HG03039 (cell line): ENCODE measurements around the gene DNAJC22.
"Not testable (repeated sequence)": the region's sequence is repeated elsewhere in the genome, so short reads cannot be mapped to it uniquely, and the experiment has no call there.

Experiments used
- ATAC-seq: cut with Tn5 transposase; IDR thresholded peaks from one replicate; pipeline ENCODE4 v1.9.1; 2021; ENCODE audit warnings: mild to moderate bottlenecking, moderate library complexity; ENCODE audit not compliant: unreplicated experiment

DNAJC22 gene

DNA sequence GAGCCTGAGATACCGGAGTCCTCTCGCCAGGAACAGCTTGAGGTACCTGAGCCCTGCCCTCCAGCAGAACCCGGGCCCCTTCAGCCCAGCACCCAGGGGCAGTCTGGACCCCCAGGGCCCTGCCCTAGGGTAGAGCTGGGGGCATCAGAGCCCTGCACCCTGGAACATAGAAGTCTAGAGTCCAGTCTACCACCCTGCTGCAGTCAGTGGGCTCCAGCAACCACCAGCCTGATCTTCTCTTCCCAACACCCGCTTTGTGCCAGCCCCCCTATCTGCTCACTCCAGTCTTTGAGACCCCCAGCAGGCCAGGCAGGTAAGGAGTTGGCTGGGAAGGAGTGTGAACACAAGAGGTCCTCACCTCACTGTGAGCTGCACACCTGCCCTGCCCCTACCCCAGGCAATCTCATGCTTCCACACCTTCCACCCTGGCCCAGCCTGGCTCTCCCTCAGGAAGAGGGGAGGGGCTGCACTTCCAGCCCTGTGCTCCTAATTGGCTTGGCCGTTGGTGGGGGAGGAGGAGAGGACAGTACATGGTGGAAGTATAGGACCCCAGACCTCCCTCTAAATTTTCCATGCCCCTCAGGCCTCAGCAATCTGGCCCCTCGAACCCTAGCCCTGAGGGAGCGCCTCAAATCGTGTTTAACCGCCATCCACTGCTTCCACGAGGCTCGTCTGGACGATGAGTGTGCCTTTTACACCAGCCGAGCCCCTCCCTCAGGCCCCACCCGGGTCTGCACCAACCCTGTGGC lies 15.9 kb upstream of the DNAJC22 start:
- ATAC-seq: no peak

DNA sequence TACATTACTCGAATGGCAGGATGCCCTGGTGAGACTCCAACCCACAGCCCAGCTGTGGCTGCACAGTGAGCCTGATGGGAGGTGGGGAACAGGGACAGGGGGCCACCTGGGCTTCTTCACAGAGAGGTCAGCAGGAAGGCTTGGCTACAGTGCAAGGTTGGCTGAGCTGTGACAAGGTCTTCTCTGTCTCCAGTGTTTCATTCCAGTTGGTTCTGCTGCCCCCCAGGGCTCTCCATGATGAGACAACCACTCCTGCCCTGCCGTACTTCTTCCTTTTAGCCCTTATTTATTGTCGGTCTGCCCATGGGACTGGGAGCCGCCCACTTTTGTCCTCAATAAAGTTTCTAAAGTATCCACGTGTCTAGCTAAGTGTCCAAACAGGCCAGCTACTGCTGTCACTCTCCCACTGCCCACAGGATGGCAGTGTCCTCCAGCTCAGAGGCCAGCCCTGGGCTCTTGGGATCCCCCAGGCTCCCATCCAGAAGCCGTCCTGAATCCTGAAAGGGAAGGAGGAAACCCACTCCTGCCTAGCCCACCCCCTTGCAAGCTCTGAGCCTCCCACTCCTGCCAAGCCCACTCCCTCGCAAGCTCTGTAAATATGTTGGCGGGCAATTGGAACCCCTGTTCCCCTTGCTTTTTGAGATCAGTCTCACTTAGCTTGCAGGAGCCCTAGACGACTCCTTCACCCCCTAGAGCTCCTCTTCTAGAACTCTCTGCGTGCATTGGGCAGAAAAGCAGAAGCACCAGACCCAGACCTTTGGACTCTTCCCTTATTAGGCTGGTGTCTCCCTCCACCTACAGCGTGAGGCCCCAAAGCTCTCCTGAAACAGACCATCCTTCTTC lies 15.1 kb upstream of the DNAJC22 start:
- no peak for ATAC-seq

DNA sequence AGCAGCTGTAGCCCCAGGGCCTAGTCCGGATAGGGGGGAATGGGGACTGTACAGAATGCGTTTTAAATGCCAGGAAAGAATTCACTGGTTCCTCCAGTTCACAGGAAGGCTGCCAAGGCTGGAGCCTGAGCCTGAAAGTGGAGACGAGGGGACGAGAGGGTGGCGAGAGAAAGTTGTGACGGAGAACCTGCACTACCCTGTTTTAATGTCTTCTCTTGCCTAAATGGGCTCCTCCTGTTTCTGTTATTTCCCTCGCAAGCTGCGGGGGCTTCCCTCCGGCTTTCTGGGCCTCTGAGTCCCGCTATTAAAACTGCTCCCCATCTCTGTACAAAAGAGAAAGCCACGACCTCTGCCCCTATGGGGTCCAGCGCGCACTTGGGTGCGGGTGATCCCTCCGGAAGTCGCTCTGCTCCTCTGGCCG lies 14.2 kb upstream of the DNAJC22 start:
- ATAC-seq: no peak

GRCh38 chr12:49332891-49333371 lies 13.8 kb upstream of the DNAJC22 start:
- ATAC-seq: no peak

- ATAC-seq: not testable (repeated sequence)
Measured at GRCh38 chr12:49333778-49334177, 12.9 kb upstream of the DNAJC22 start.

GRCh38 chr12:49334226-49334625 lies 12.5 kb upstream of the DNAJC22 start:
- ATAC-seq: no peak

DNA sequence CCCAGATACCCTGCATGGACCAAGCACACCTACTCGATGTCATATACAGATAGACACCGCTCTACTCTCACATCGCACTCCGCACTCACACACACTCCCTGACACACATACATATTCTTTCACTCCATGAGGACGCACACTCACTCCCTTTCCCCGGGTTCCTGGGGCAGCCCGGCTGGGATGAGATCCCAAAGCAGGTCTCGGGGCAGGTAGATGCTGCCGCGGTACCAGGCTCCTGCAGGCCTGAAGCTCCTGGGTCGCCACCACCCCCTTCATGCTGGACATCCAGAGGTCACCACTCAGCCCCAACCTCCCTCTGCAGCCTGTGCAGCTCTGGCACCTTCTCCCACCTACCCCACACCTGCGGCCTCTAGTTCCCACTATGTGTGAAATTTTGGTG lies 12.0 kb upstream of the DNAJC22 start:
- no peak for ATAC-seq

GRCh38 chr12:49335118-49335954 lies 11.4 kb upstream of the DNAJC22 start:
- ATAC-seq: no peak

- ATAC-seq: no peak
Measured at GRCh38 chr12:49335955-49336644, 10.6 kb upstream of the DNAJC22 start.

DNA sequence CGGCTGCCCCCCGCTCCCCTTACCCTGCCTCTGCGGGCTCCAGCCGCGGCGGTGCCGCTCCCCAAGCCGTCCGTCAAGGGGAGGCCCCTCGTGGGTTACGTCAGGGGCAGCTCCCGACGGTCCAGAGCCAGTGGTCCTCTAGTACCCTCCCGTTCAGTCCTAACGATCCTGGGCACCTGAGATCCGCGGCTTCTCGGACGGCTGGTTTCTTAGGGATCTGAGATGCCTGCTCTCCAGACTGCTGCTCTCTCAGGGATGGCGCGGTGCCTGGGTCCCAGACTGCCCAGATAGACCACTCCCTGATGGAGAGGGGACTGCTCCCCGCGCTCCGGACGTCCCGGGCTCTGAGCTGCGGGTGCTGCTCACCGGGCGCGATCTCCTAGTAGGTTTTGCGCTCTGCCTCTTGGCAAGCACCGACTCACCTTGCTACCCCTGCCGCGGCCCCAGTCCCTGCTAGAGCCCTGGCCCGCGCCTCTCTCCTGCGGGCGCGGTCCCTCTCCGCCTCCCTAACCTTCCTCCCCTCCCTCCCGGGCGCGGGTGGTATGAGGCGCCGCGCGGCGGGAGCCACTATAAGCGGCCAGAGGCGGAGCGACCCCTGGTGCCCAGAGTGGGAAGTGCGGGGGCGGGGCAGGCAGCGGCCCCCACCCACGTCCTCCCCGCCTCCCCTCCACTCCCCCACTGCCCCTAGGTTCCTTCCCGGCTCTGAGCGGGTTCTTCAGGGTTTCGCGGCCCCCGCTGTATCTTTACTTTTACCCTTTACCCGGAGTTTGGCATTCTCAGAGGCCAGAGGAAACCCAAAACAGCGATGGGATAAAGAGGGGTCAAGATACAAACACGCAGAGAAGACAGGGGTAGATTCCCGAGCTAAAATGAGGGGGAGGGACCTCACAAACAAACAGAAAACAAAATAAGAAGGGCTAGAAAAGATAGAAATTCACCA lies 9.8 kb upstream of the DNAJC22 start, which contains the start of gene C1QL4:
TSS of gene C1QL4 (minus strand) at position 544 of the 940 bp plus-strand sequence. CDS start 711 bp downstream, outside the sequence.
- ATAC-seq: peak; percentile 59

GRCh38 chr12:49338830-49339463 lies 7.7 kb upstream of the DNAJC22 start:
- ATAC-seq: no peak

GRCh38 chr12:49339464-49339861 lies 7.2 kb upstream of the DNAJC22 start:
- no peak for ATAC-seq

- ATAC-seq: no peak
Measured at GRCh38 chr12:49340095-49340870, 6.4 kb upstream of the DNAJC22 start.

- ATAC-seq: no peak
Measured at GRCh38 chr12:49340971-49341776, 5.5 kb upstream of the DNAJC22 start.

- no peak for ATAC-seq
Measured at GRCh38 chr12:49341777-49342065, 5.0 kb upstream of the DNAJC22 start.

GRCh38 chr12:49342066-49342913 lies 4.4 kb upstream of the DNAJC22 start:
- ATAC-seq: peak; percentile 63
